MM.1S (cell line): ENCODE measurements around the gene SRPK2.
"Not testable (repeated sequence)": the region's sequence is repeated elsewhere in the genome, so short reads cannot be mapped to it uniquely, and the experiment has no call there.

ENCODE experiments used
- DNase-seq: peaks from one replicate; pipeline ENCODE4 v3.0.0-alpha.2; 2015
- H2AFZ ChIP-seq: fragments of 300-600 bp; sonication (generic); 2 replicates; pipeline ENCODE4 v1.6.0; 2016; ENCODE audit warnings: antibody characterized with exemption, low read length
- H3F3A ChIP-seq: fragments of 300-600 bp; sonication (generic); 2 replicates; pipeline ENCODE4 v1.6.1; 2016; ENCODE audit warnings: mild to moderate bottlenecking, antibody characterized with exemption, low read length, moderate library complexity, mixed read lengths; ENCODE audit not compliant: insufficient read depth
- H3K27ac ChIP-seq: fragments of 300-600 bp; sonication (generic); 2 replicates; pipeline ENCODE4 v1.5.1; 2016; ENCODE audit warnings: mild to moderate bottlenecking, low read length
- H3K27me3 ChIP-seq: fragments of 300-600 bp; sonication (generic); replicated peaks from 2 replicates; pipeline ENCODE4 v1.6.0; 2016; ENCODE audit warnings: low read length; ENCODE audit not compliant: insufficient read depth
- H3K36me3 ChIP-seq: fragments of 300-600 bp; sonication (generic); replicated peaks from 2 replicates; pipeline ENCODE4 v1.6.1; 2016; ENCODE audit warnings: mild to moderate bottlenecking, low read length, mixed read lengths; ENCODE audit not compliant: insufficient read depth
- H3K4me1 ChIP-seq: fragments of 300-600 bp; sonication (generic); 2 replicates; pipeline ENCODE4 v1.6.1; 2016; ENCODE audit warnings: low read length, mixed read lengths
- H3K4me2 ChIP-seq: fragments of 300-600 bp; sonication (generic); 2 replicates; pipeline ENCODE4 v1.6.0; 2016; ENCODE audit warnings: low read depth, low read length
- H3K4me3 ChIP-seq: fragments of 300-600 bp; sonication (generic); 2 replicates; pipeline ENCODE4 v1.5.1; 2016; ENCODE audit warnings: low read length, mixed read lengths
- H3K79me2 ChIP-seq: fragments of 300-600 bp; sonication (generic); 2 replicates; pipeline ENCODE4 v1.6.1; 2016; ENCODE audit warnings: mixed run types, low read length, mixed read lengths
- H3K9ac ChIP-seq: fragments of 300-600 bp; sonication (generic); 2 replicates; pipeline ENCODE4 v1.6.1; 2016; ENCODE audit warnings: low read length, mixed read lengths
- H3K9me2 ChIP-seq: fragments of 300-600 bp; sonication (generic); replicated peaks from 2 replicates; pipeline ENCODE4 v1.6.1; 2016; ENCODE audit warnings: mild to moderate bottlenecking, low read length, mixed read lengths; ENCODE audit not compliant: insufficient read depth
- H3K9me3 ChIP-seq: fragments of 300-600 bp; sonication (generic); replicated peaks from 2 replicates; pipeline ENCODE4 v1.6.1; 2016; ENCODE audit warnings: mild to moderate bottlenecking, low read length, mixed read lengths; ENCODE audit not compliant: insufficient read depth
- H4K20me1 ChIP-seq: fragments of 300-600 bp; sonication (generic); 2 replicates; pipeline ENCODE4 v1.6.1; 2016; ENCODE audit warnings: mild to moderate bottlenecking, low read length, moderate library complexity, mixed read lengths; ENCODE audit not compliant: insufficient read depth
- EZH2 ChIP-seq: fragments of 300-600 bp; sonication (generic); optimal IDR thresholded peaks from 2 replicates; pipeline ENCODE3; 2017; ENCODE audit warnings: low read depth, mild to moderate bottlenecking, antibody characterized with exemption, low read length, mixed read lengths
- EZH2phosphoT487 ChIP-seq: fragments of 300-600 bp; sonication (generic); IDR thresholded peaks from 2 replicates; pipeline ENCODE4 v1.6.1; 2018; ENCODE audit warnings: antibody characterized with exemption, low read length
- TF ChIP-seq, protein P1 (sequence below): fragments of 300-600 bp; sonication (generic); IDR thresholded peaks from 2 replicates; pipeline ENCODE4 v1.5.1; 2016; ENCODE audit warnings: antibody characterized with exemption, low read length, mixed read lengths

Gene SRPK2

DNA sequence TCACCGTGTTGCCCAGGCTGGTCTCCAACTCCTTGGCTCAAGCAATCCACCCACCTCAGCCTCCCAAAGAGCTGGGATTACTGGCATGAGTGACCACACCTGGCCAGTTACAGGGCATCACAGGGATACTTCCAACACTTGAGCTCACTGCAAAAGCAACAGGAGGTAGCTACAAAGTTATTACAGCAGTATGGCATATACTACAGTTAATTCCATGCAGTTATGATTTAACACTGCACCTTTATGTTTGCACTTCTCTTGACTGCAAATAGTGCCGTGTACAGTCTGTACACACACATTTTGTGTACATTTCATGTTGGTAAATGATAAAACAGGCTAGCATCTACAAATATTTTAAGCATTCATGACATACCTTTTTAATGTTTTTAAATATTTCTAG, 21.3 kb downstream of the SRPK2 start:
- H4K20me1 ChIP-seq: no peaks in the 10 kb centered on the region
- no peak for DNase-seq
- TF ChIP-seq EZH2phosphoT487 (no peak), EZH2 (no peak)
- TF ChIP-seq, protein P1, sequence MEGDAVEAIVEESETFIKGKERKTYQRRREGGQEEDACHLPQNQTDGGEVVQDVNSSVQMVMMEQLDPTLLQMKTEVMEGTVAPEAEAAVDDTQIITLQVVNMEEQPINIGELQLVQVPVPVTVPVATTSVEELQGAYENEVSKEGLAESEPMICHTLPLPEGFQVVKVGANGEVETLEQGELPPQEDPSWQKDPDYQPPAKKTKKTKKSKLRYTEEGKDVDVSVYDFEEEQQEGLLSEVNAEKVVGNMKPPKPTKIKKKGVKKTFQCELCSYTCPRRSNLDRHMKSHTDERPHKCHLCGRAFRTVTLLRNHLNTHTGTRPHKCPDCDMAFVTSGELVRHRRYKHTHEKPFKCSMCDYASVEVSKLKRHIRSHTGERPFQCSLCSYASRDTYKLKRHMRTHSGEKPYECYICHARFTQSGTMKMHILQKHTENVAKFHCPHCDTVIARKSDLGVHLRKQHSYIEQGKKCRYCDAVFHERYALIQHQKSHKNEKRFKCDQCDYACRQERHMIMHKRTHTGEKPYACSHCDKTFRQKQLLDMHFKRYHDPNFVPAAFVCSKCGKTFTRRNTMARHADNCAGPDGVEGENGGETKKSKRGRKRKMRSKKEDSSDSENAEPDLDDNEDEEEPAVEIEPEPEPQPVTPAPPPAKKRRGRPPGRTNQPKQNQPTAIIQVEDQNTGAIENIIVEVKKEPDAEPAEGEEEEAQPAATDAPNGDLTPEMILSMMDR: no peak

DNA sequence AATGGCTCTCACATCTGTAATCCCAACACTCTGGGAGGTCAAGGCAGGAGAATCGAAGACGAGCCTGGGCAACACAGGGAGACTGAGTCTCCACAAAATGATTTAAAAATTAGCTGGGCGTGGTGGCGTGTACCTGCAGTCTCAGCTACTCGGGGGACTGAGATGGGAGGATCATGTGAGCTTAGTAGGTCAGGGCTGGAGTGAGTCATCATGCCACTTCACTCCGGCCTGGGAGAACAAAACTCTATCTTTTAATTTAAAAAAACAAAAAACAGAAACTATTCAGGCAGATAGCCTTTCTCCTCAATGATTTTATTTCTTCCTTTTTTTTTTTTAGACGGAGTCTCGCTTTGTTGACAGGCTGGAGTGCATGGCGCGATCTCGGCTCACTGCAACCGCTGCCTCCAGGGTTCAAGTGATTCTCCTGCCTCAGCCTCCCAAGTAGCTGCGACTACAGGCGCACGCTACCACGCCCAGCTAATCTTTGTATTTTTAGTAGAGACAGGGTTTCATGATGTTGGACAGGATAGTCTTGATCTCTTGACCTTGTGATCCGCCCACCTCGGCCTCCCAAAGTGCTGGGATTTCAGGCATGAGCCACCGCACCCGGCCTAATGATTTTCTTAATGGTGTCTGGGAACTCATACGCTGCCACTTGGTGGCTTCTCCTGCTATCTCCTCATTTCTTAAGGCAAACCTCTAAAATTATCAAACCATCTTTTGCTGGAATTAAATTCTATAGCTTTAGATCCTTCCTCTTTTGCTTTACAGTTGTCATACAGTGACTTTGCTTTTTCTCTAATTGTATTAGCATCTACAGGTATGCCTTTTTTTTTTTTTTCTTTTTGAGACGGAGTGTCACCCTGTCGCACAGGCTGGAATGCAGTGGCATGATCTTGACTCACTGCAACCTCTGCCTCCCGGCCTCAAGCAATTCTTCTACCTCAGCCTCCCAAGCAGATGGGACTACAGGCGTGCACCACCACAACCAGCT, 22.9 kb downstream of the SRPK2 start:
- H3K4me2 ChIP-seq: no peak overlapping the region
- no peak overlapping the region for H3K27ac ChIP-seq
- no peaks in the 10 kb centered on the region for H3K4me1 ChIP-seq
- no peak overlapping the region for H2AFZ ChIP-seq
- no peak for DNase-seq
- H3K79me2 ChIP-seq: peaks cover 69% of the 10 kb centered on the region
- TF ChIP-seq, protein P1: no peak
- TF ChIP-seq EZH2phosphoT487 (no peak), EZH2 (no peak)
- H3F3A ChIP-seq: no peaks in the 10 kb centered on the region
- H4K20me1 ChIP-seq: no peaks in the 10 kb centered on the region
- H3K4me3 ChIP-seq: no peak overlapping the region
- no peaks in the 10 kb centered on the region for H3K9me3 ChIP-seq
- no peak overlapping the region for H3K9ac ChIP-seq
- no peaks in the 10 kb centered on the region for H3K36me3 ChIP-seq
- no peaks in the 10 kb centered on the region for H3K27me3 ChIP-seq
- H3K9me2 ChIP-seq: no peaks in the 10 kb centered on the region

More for the DNA sequence above, 21.3 kb downstream of the SRPK2 start:
- H3K9me2 ChIP-seq: no peaks in the 10 kb centered on the region
- H3K4me3 ChIP-seq: no peak overlapping the region
- no peaks in the 10 kb centered on the region for H3K9me3 ChIP-seq
- H3K4me2 ChIP-seq: no peak overlapping the region
- peaks cover 81% of the 10 kb centered on the region for H3K79me2 ChIP-seq
- no peak overlapping the region for H2AFZ ChIP-seq
- no peak overlapping the region for H3K27ac ChIP-seq
- H3K4me1 ChIP-seq: no peaks in the 10 kb centered on the region
- H3K27me3 ChIP-seq: no peaks in the 10 kb centered on the region
- no peaks in the 10 kb centered on the region for H3F3A ChIP-seq
- no peak overlapping the region for H3K9ac ChIP-seq
- no peaks in the 10 kb centered on the region for H3K36me3 ChIP-seq

DNA sequence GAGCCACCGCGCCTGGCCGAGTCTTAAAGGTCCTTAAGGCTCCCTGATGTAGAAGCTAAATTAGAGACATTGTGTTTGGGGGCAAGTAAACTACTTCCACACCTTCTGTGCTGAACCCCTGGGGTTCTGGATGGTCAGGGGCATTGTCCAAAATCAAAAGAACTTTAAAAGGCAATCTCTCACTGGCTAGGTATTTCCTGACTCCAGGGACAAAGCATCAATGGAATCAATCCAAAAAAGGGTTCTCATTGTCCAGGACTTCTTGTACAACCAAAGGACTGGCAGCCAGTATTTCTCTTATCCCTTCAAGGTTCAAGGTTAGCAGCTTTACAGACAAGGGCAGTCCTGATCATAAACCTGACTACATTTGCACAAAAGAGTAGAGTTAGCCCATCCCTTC, 24.0 kb downstream of the SRPK2 start:
- H3K79me2 ChIP-seq: peaks cover 59% of the 10 kb centered on the region
- H4K20me1 ChIP-seq: no peaks in the 10 kb centered on the region
- no peak overlapping the region for H3K27ac ChIP-seq
- no peak for DNase-seq
- H3K4me1 ChIP-seq: no peaks in the 10 kb centered on the region
- H3K9me3 ChIP-seq: no peaks in the 10 kb centered on the region
- H3K4me3 ChIP-seq: no peak overlapping the region
- H3F3A ChIP-seq: no peaks in the 10 kb centered on the region
- TF ChIP-seq, protein P1: no peak
- TF ChIP-seq EZH2phosphoT487 (no peak), EZH2 (no peak)
- H3K27me3 ChIP-seq: no peaks in the 10 kb centered on the region
- H3K4me2 ChIP-seq: no peak overlapping the region
- no peaks in the 10 kb centered on the region for H3K9me2 ChIP-seq
- H3K9ac ChIP-seq: no peak overlapping the region
- no peaks in the 10 kb centered on the region for H3K36me3 ChIP-seq
- no peak overlapping the region for H2AFZ ChIP-seq

DNA sequence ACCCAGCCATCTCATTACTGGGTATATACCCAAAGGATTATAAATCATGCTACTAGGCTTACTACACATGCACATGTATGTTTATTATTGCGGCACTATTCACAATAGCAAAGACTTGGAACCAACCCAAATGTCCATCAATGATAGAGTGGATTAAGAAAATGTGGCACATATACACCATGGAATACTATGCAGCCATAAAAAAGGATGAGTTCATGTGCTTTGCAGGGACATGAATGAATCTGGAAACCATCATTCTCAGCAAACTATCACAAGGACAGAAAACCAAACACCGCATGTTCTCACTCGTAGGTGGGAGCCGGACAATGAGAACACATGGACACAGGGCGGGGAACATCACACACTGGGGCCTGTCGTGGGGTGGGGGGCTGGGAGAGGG, 25.1 kb downstream of the SRPK2 start:
- not testable (repeated sequence) for H3K9ac ChIP-seq, H2AFZ ChIP-seq, H3K27me3 ChIP-seq, H3K36me3 ChIP-seq, H3K4me1 ChIP-seq, H3K27ac ChIP-seq, H3F3A ChIP-seq, H3K9me3 ChIP-seq, DNase-seq, H3K9me2 ChIP-seq, H4K20me1 ChIP-seq, H3K4me3 ChIP-seq, H3K4me2 ChIP-seq
- peaks cover 59% of the 10 kb centered on the region for H3K79me2 ChIP-seq

DNA sequence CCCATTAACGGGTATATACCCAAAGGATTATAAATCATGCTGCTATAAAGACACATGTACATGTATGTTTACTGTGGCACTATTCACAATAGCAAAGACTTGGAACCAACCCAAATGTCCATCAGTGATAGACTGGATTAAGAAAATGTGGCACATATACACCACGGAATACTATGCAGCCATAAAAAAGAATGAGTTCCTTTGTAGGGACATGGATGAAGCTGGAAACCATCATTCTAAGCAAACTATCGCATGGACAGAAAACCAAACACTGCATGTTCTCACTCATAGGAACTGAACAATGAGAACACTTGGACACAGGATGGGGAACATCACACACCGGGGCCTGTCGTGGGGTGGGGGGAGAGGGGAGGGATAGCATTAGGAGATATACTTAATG, 26.0 kb downstream of the SRPK2 start:
- not testable (repeated sequence) for H3K9me3 ChIP-seq, H3K4me3 ChIP-seq, H3K9me2 ChIP-seq, H3K27me3 ChIP-seq, DNase-seq, H3K36me3 ChIP-seq, H4K20me1 ChIP-seq, H3K4me1 ChIP-seq, H3K9ac ChIP-seq, H3K27ac ChIP-seq, H2AFZ ChIP-seq, H3K4me2 ChIP-seq, H3F3A ChIP-seq
- H3K79me2 ChIP-seq: peaks cover 59% of the 10 kb centered on the region
